CD14-positive monocyte (primary cell): ENCODE data around the gene RERE. TPM values are rescaled to one million over a fixed set of nuclear protein-coding genes. Genes with fewer than 3 reads are reported as not detected.
A peak's percentile ranks its signal among the peaks of the same experiment; 100 is the strongest.

ENCODE experiments used
- DNase-seq, 3 donors: peaks; one replicate each; pipeline ENCODE4 v3.0.0-alpha.2; 2011 to 2022
- H2AFZ ChIP-seq: 2 replicates; pipeline ENCODE4 v1.6.0; 2012; ENCODE audit warnings: mild to moderate bottlenecking, low read depth, low read length, inconsistent platforms; ENCODE audit not compliant: insufficient read depth, poor library complexity, severe bottlenecking
- H3K27ac ChIP-seq, 2 donors: 1 replicate in 1 of 2; 2 replicates in 1 of 2; pipeline ENCODE4 v1.5.1; 2012 to 2013; ENCODE audit warnings: low read length in 2 of 2, control low read depth in 1 of 2, inconsistent platforms in 1 of 2, low read depth in 1 of 2, mild to moderate bottlenecking in 1 of 2
- H3K27me3 ChIP-seq, 2 donors: one replicate each; pipeline versions ENCODE4 v1.6.0 to v1.6.1; 2011 to 2013; ENCODE audit warnings: low read length in 2 of 2; ENCODE audit not compliant: control insufficient read depth in 2 of 2, insufficient read depth in 2 of 2
- H3K36me3 ChIP-seq, 2 donors: replicated peaks in 1 of 2; 1 replicate in 1 of 2; 2 replicates in 1 of 2; pipeline versions ENCODE4 v1.5.1 to v1.6.1; 2012 to 2013; ENCODE audit warnings: low read length in 2 of 2, control low read depth in 1 of 2, inconsistent platforms in 1 of 2, mild to moderate bottlenecking in 1 of 2; ENCODE audit not compliant: insufficient read depth in 2 of 2, control insufficient read depth in 1 of 2
- H3K4me1 ChIP-seq, 2 donors: 1 replicate in 1 of 2; 2 replicates in 1 of 2; pipeline versions ENCODE4 v1.5.1 to v1.6.1; 2012 to 2013; ENCODE audit warnings: low read length in 2 of 2, control low read depth in 1 of 2, inconsistent platforms in 1 of 2, mild to moderate bottlenecking in 1 of 2, moderate library complexity in 1 of 2; ENCODE audit not compliant: insufficient read depth in 2 of 2, control insufficient read depth in 1 of 2
- H3K4me2 ChIP-seq: replicated peaks from 2 replicates; pipeline ENCODE3; 2012; ENCODE audit warnings: low read length, moderate library complexity, mild to moderate bottlenecking; ENCODE audit not compliant: poor library complexity, severe bottlenecking; ENCODE audit errors: extremely low read depth
- H3K4me3 ChIP-seq, 3 experiments: fragments of 200-600 bp in 1 of 3; sonication (generic) in 1 of 3; replicated peaks in 1 of 3; 1 replicate in 2 of 3; 2 replicates in 1 of 3; pipeline ENCODE4 v1.5.1; 2011 to 2013; ENCODE audit warnings: low read length in 3 of 3, mild to moderate bottlenecking in 3 of 3, control low read depth in 2 of 3, low read depth in 2 of 3, inconsistent platforms in 1 of 3, moderate library complexity in 1 of 3
- H3K79me2 ChIP-seq: 2 replicates; pipeline ENCODE4 v1.6.0; 2012; ENCODE audit warnings: mild to moderate bottlenecking, control low read depth, inconsistent platforms, low read length, moderate library complexity; ENCODE audit not compliant: insufficient read depth
- H3K9ac ChIP-seq: 2 replicates; pipeline ENCODE4 v1.6.0; 2017; ENCODE audit warnings: low read length, mild to moderate bottlenecking; ENCODE audit not compliant: insufficient read depth, poor library complexity, severe bottlenecking
- H3K9me3 ChIP-seq, 2 donors: replicated peaks in 1 of 2; 1 replicate in 1 of 2; 2 replicates in 1 of 2; pipeline versions ENCODE4 v1.5.1 to v1.6.1; 2012 to 2013; ENCODE audit warnings: low read length in 2 of 2, control low read depth in 1 of 2; ENCODE audit not compliant: control insufficient read depth in 1 of 2, insufficient read depth in 1 of 2
- H4K20me1 ChIP-seq: 2 replicates; pipeline ENCODE4 v1.6.0; 2012; ENCODE audit warnings: mild to moderate bottlenecking, low read length, control low read depth, moderate library complexity; ENCODE audit not compliant: insufficient read depth
- H3K27ac Mint-ChIP-seq, 7 donors: one replicate each; pipeline ENCODE4 v1.8.0; 2020; ENCODE audit warnings: mild to moderate bottlenecking in 7 of 7, mixed read lengths in 7 of 7, moderate library complexity in 6 of 7, inconsistent platforms in 2 of 7
- H3K27me3 Mint-ChIP-seq, 3 donors: one replicate each; pipeline ENCODE4 v1.8.0; 2021 to 2022; ENCODE audit warnings: low read depth in 3 of 3, mild to moderate bottlenecking in 3 of 3, mixed read lengths in 3 of 3, moderate library complexity in 3 of 3, inconsistent platforms in 1 of 3
- H3K36me3 Mint-ChIP-seq, 2 donors: one replicate each; pipeline ENCODE4 v1.8.0; 2020; ENCODE audit warnings: mixed read lengths in 2 of 2, inconsistent platforms in 1 of 2, mild to moderate bottlenecking in 1 of 2
- H3K4me1 Mint-ChIP-seq: one replicate; pipeline ENCODE4 v1.8.0; 2020; ENCODE audit warnings: mild to moderate bottlenecking, mixed read lengths
- H3K4me3 Mint-ChIP-seq, 2 donors: one replicate each; pipeline ENCODE4 v1.8.0; 2020; ENCODE audit warnings: mild to moderate bottlenecking in 2 of 2, mixed read lengths in 2 of 2, moderate library complexity in 1 of 2
- H3K9me3 Mint-ChIP-seq, 7 donors: one replicate each; pipeline ENCODE4 v1.8.0; 2020 to 2022; ENCODE audit warnings: mixed read lengths in 7 of 7, mild to moderate bottlenecking in 6 of 7, moderate library complexity in 6 of 7, inconsistent platforms in 2 of 7
- WGBS: methylation state at CpG from one replicate; pipeline ENCODE4 v1.1.5; 2013; ENCODE audit warnings: missing lambda C conversion rate; ENCODE audit not compliant: insufficient coverage; 5-methylcytosine and 5-hydroxymethylcytosine counted together
- intact Hi-C, 2 donors: fragments of 100-400 bp; cut with micrococcal nuclease; formaldehyde crosslinking; loops; one replicate each; pipeline versions ENCODE4 v1.15.0 to v1.15.1; 2023
- polyA plus RNA-seq, 3 donors: library from polyadenylated mRNA; depleted of rRNA in 1 of 3; unstranded in 2 of 3; stranded (reverse) in 1 of 3; fragments of 300-500 nt in 2 of 3; fragments of >200 nt in 1 of 3; fragmentation: Illumina TruSeq in 2 of 3; gene quantifications; 1 replicate in 2 of 3; 2 replicates in 1 of 3; pipeline ENCODE4 v1.2.3, GENCODE V29; 2012 to 2021
- TF ChIP-seq, protein P1 (sequence below): fragments of 200-600 bp; IDR thresholded peaks from one replicate; pipeline ENCODE4 v1.8.0; 2022; ENCODE audit warnings: antibody characterized with exemption, mild to moderate bottlenecking

RERE gene
- polyA plus RNA-seq, 3 donors = 1.2 to 19.4 (median 3.8) TPM

DNA sequence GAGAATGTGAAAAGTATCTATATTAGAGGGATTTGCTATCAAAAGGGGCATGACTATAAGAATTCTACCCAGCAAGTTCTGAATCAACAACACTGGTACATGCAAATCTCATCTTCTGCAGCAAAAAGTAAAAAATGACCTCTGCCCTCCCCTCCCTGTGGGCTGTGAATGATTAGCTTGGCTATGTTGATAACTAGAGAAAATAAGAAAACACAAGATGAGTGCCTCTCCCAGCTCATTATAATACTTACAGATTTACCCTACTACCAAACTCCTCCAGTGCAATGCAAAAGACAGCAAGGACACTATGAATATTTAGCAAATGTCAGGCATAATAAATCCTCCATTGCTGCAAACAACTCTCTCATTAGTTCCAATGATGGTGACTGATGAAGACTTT lies 397.1 kb downstream of the RERE start:
- Histone ChIP-seq H3K79me2 (peaks cover 84% of the 10 kb centered on the region), H3K9ac (no peak overlapping the region)
- H3K4me1 Mint-ChIP-seq = peaks cover 31% of the 10 kb centered on the region

DNA sequence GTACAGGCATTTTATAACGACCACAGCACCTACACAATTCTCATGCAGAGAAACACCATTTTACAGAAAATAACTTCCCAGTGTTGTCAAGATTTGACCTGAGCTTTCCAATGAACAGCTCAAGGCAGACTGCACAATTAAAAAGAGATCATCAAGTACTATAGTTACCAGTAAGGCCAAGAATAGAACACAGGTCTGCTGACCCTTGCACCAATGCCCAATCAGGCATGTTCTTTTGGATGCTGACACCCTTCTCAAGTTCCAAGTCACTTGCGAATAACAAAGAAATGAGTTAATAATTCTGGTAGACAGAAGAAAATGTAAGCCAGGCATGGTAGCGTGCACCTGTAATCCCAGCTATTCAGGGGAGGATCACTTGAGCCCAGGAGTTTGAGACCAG lies 397.6 kb downstream of the RERE start:
- H3K27ac Mint-ChIP-seq = peak overlapping the region in 1 of 7 donors; percentile 66
- 100% methylated on average over 3 of the region's 3 CpGs for WGBS
- TF ChIP-seq, protein P1, sequence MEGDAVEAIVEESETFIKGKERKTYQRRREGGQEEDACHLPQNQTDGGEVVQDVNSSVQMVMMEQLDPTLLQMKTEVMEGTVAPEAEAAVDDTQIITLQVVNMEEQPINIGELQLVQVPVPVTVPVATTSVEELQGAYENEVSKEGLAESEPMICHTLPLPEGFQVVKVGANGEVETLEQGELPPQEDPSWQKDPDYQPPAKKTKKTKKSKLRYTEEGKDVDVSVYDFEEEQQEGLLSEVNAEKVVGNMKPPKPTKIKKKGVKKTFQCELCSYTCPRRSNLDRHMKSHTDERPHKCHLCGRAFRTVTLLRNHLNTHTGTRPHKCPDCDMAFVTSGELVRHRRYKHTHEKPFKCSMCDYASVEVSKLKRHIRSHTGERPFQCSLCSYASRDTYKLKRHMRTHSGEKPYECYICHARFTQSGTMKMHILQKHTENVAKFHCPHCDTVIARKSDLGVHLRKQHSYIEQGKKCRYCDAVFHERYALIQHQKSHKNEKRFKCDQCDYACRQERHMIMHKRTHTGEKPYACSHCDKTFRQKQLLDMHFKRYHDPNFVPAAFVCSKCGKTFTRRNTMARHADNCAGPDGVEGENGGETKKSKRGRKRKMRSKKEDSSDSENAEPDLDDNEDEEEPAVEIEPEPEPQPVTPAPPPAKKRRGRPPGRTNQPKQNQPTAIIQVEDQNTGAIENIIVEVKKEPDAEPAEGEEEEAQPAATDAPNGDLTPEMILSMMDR = no peak
- Histone ChIP-seq H3K9ac (no peak overlapping the region), H3K27me3 (no peaks in the 10 kb centered on the region), H3K79me2 (peaks cover 86% of the 10 kb centered on the region), H2AFZ (no peak overlapping the region), H4K20me1 (peaks cover 67% of the 10 kb centered on the region), H3K9me3 (no peaks in the 10 kb centered on the region), H3K4me2 (peak overlapping the region; percentile 13), H3K4me1 (peaks cover 55 to 73% of the 10 kb centered on the region in 2 donors), H3K27ac (no peak overlapping the region), H3K4me3 (no peak overlapping the region), H3K36me3 (peaks cover 37 to 62% of the 10 kb centered on the region in 2 donors)
- peaks cover 28% of the 10 kb centered on the region for H3K4me1 Mint-ChIP-seq
- H3K4me3 Mint-ChIP-seq = no peak overlapping the region
- H3K9me3 Mint-ChIP-seq = no peaks in the 10 kb centered on the region
- H3K36me3 Mint-ChIP-seq = peaks cover 25 to 31% of the 10 kb centered on the region in 2 donors
- DNase-seq = no peak
- peaks cover 0 to 2% (median 0%) of the 10 kb centered on the region in 3 donors for H3K27me3 Mint-ChIP-seq
- intact Hi-C loops = loop anchor here (10.0 kb wide), 2 partner anchors 105 to 285 kb away; no protein-coding TSS in a partner anchor

More for the DNA sequence above, 397.1 kb downstream of the RERE start:
- Histone ChIP-seq H2AFZ (no peak overlapping the region), H3K4me2 (no peak overlapping the region), H3K4me1 (peaks cover 59 to 78% of the 10 kb centered on the region in 2 donors), H3K27ac (no peak overlapping the region), H3K9me3 (no peaks in the 10 kb centered on the region), H3K4me3 (no peak overlapping the region), H3K36me3 (peaks cover 34 to 57% of the 10 kb centered on the region in 2 donors), H4K20me1 (peaks cover 63% of the 10 kb centered on the region), H3K27me3 (no peaks in the 10 kb centered on the region)
- Mint-ChIP-seq H3K4me3 (no peak overlapping the region), H3K36me3 (peaks cover 24 to 27% of the 10 kb centered on the region in 2 donors), H3K27me3 (peaks cover 0 to 4% (median 0%) of the 10 kb centered on the region in 3 donors), H3K27ac (no peak overlapping the region), H3K9me3 (no peaks in the 10 kb centered on the region)
- DNase-seq = no peak
- intact Hi-C loops = loop anchor here (10.0 kb wide), 2 partner anchors 104 to 284 kb away; no protein-coding TSS in a partner anchor
- TF ChIP-seq, protein P1 = no peak
